IMR-90 (cell line): ENCODE results near the gene CAT. TPM values are rescaled to one million over a fixed set of nuclear protein-coding genes. Genes with fewer than 3 reads are reported as not detected.

Source experiments
- ATAC-seq: fragments of 200-7000 bp; cut with Tn5 transposase; 2 replicates; pipeline ENCODE4 v1.9.1; 2020; ENCODE audit warnings: low read depth, mild to moderate bottlenecking, moderate library complexity
- BruUV-seq: library from RNA; stranded (reverse); fragments of 400-500 nt; replicated peaks from 2 replicates; lab custom pipeline; 2021; lab: Mats Ljungman, UMichigan
- CTCF ChIA-PET: fragments of 300-600 bp; formaldehyde crosslinking; extraction: SDS; loops from one replicate; lab custom pipeline; 2021; ENCODE audit warnings: antibody characterized with exemption; lab: Yijun Ruan, JAX
- POLR2A ChIA-PET: fragments of 300-600 bp; sonication (Branson Sonifier 250); formaldehyde crosslinking; loops from one replicate; lab custom pipeline; 2022; ENCODE audit warnings: antibody characterized with exemption; ENCODE audit not compliant: unreplicated experiment; lab: Charles Lee
- DNase-seq: peaks from one replicate; pipeline ENCODE4 v3.0.0; 2013
- H2AFZ ChIP-seq: replicated peaks from 2 replicates; pipeline ENCODE3; 2013; ENCODE audit warnings: low read length, mild to moderate bottlenecking; ENCODE audit not compliant: poor library complexity
- H2AK5ac ChIP-seq: 2 replicates; pipeline ENCODE4 v1.6.1; 2013; ENCODE audit warnings: low read depth, low read length, inconsistent platforms
- H2AK9ac ChIP-seq: replicated peaks from 2 replicates; pipeline ENCODE3; 2013; ENCODE audit warnings: mild to moderate bottlenecking, low read depth, low read length, moderate library complexity; ENCODE audit not compliant: poor library complexity
- H2BK120ac ChIP-seq: 2 replicates; pipeline ENCODE4 v1.6.1; 2013; ENCODE audit warnings: low read depth, low read length, inconsistent platforms
- H2BK15ac ChIP-seq: 3 replicates; pipeline ENCODE4 v1.6.1; 2013; ENCODE audit warnings: low read depth, low read length, inconsistent platforms
- H2BK20ac ChIP-seq: 2 replicates; pipeline ENCODE4 v1.6.1; 2013; ENCODE audit warnings: low read depth, mild to moderate bottlenecking, inconsistent platforms, low read length, moderate library complexity
- H2BK5ac ChIP-seq: 2 replicates; pipeline ENCODE4 v1.6.1; 2013; ENCODE audit warnings: mild to moderate bottlenecking, low read depth, low read length, inconsistent platforms; ENCODE audit not compliant: poor library complexity, severe bottlenecking
- H3K14ac ChIP-seq: replicated peaks from 2 replicates; pipeline ENCODE4 v1.6.1; 2013; ENCODE audit warnings: low read depth, low read length, inconsistent platforms
- H3K18ac ChIP-seq: 2 replicates; pipeline ENCODE4 v1.6.1; 2013; ENCODE audit warnings: low read depth, low read length, control low read depth
- H3K23ac ChIP-seq: 2 replicates; pipeline ENCODE4 v1.6.1; 2013; ENCODE audit warnings: low read depth, low read length, inconsistent platforms
- H3K27ac ChIP-seq: 2 replicates; pipeline ENCODE4 v1.5.1; 2013; ENCODE audit warnings: mild to moderate bottlenecking, control low read depth, low read length; ENCODE audit not compliant: insufficient read depth
- H3K27me3 ChIP-seq: 2 replicates; pipeline ENCODE4 v1.6.1; 2013; ENCODE audit warnings: low read length; ENCODE audit not compliant: control insufficient read depth, insufficient read depth
- H3K36me3 ChIP-seq: 2 replicates; pipeline ENCODE4 v1.6.1; 2013; ENCODE audit warnings: low read length, mixed read lengths; ENCODE audit not compliant: control insufficient read depth, insufficient read depth
- H3K4ac ChIP-seq: 2 replicates; pipeline ENCODE4 v1.6.1; 2013; ENCODE audit warnings: low read depth, low read length, inconsistent platforms
- H3K4me1 ChIP-seq: 2 replicates; pipeline ENCODE4 v1.6.1; 2013; ENCODE audit warnings: low read length, mixed read lengths; ENCODE audit not compliant: control insufficient read depth, insufficient read depth
- H3K4me2 ChIP-seq: 2 replicates; pipeline ENCODE4 v1.6.1; 2013; ENCODE audit warnings: low read depth, mild to moderate bottlenecking, control low read depth, low read length, moderate library complexity
- H3K4me3 ChIP-seq: 2 replicates; pipeline ENCODE4 v1.5.1; 2013; ENCODE audit warnings: low read depth, mild to moderate bottlenecking, control low read depth, low read length, moderate library complexity; ENCODE audit not compliant: insufficient read depth
- H3K56ac ChIP-seq: 2 replicates; pipeline ENCODE4 v1.6.1; 2013; ENCODE audit warnings: low read length, inconsistent platforms; ENCODE audit not compliant: insufficient read depth; ENCODE audit errors: extremely low read depth
- H3K79me1 ChIP-seq, 2 experiments: 2 replicates each; pipeline ENCODE4 v1.6.1; 2013; ENCODE audit warnings: low read length in 2 of 2, inconsistent platforms in 1 of 2, low read depth in 1 of 2
- H3K9ac ChIP-seq: 2 replicates; pipeline ENCODE4 v1.6.1; 2013; ENCODE audit warnings: low read depth, low read length, control low read depth
- H3K9me1 ChIP-seq: 2 replicates; pipeline ENCODE4 v1.6.1; 2013; ENCODE audit warnings: low read length, inconsistent platforms; ENCODE audit not compliant: insufficient read depth
- H3K9me3 ChIP-seq: 2 replicates; pipeline ENCODE4 v1.6.1; 2013; ENCODE audit warnings: low read length; ENCODE audit not compliant: control insufficient read depth, insufficient read depth
- H4K20me1 ChIP-seq: 2 replicates; pipeline ENCODE4 v1.6.1; 2013; ENCODE audit warnings: low read length, inconsistent platforms; ENCODE audit not compliant: insufficient read depth
- H4K5ac ChIP-seq: 2 replicates; pipeline ENCODE4 v1.6.1; 2013; ENCODE audit warnings: mild to moderate bottlenecking, low read depth, low read length, control low read depth
- H4K8ac ChIP-seq, 2 experiments: 2 replicates each; pipeline ENCODE4 v1.6.1; 2013; ENCODE audit warnings: low read depth in 2 of 2, low read length in 2 of 2, control low read depth in 1 of 2, inconsistent platforms in 1 of 2
- H4K91ac ChIP-seq: 2 replicates; pipeline ENCODE4 v1.6.1; 2013; ENCODE audit warnings: low read depth, low read length, inconsistent platforms; ENCODE audit not compliant: insufficient read depth
- BHLHE40 ChIP-seq: fragments of 150-350 bp; IDR thresholded peaks from 2 replicates; pipeline ENCODE4 v1.6.1; 2016; ENCODE audit warnings: mild to moderate bottlenecking, low read depth, low read length
- CEBPB ChIP-seq: IDR thresholded peaks from 2 replicates; pipeline ENCODE4 v1.6.1; 2012; ENCODE audit warnings: low read depth, low read length, improper control_type of control experiment
- CHD1 ChIP-seq: IDR thresholded peaks from 2 replicates; pipeline ENCODE4 v1.6.1; 2012; ENCODE audit warnings: low read depth, low read length, improper control_type of control experiment
- ELK1 ChIP-seq: fragments of 150-350 bp; IDR thresholded peaks from 2 replicates; pipeline ENCODE4 v1.6.1; 2016; ENCODE audit warnings: low read depth, mild to moderate bottlenecking, low read length, moderate library complexity, borderline replicate concordance
- FOS ChIP-seq: fragments of 150-350 bp; IDR thresholded peaks from 2 replicates; pipeline ENCODE4 v1.6.1; 2016; ENCODE audit warnings: low read depth, low read length
- MAFK ChIP-seq: IDR thresholded peaks from 2 replicates; pipeline ENCODE4 v1.6.1; 2012; ENCODE audit warnings: low read depth, low read length, improper control_type of control experiment
- MAZ ChIP-seq: IDR thresholded peaks from 2 replicates; pipeline ENCODE4 v1.6.1; 2012; ENCODE audit warnings: low read depth, mild to moderate bottlenecking, low read length, improper control_type of control experiment, moderate library complexity, borderline replicate concordance
- MXI1 ChIP-seq: IDR thresholded peaks from 2 replicates; pipeline ENCODE4 v1.6.1; 2012; ENCODE audit warnings: low read depth, mild to moderate bottlenecking, low read length, moderate library complexity, borderline replicate concordance
- NFE2L2 ChIP-seq: fragments of 150-350 bp; IDR thresholded peaks from 2 replicates; pipeline ENCODE4 v1.6.1; 2016; ENCODE audit warnings: low read depth, mild to moderate bottlenecking, low read length
- POLR2A ChIP-seq: IDR thresholded peaks from 2 replicates; pipeline ENCODE4 v1.6.1; 2012; ENCODE audit warnings: mild to moderate bottlenecking, low read depth, low read length
- RAD21 ChIP-seq: IDR thresholded peaks from 2 replicates; pipeline ENCODE4 v1.6.1; 2012; ENCODE audit warnings: low read length, improper control_type of control experiment
- RCOR1 ChIP-seq: IDR thresholded peaks from 2 replicates; pipeline ENCODE4 v1.6.1; 2012; ENCODE audit warnings: mild to moderate bottlenecking, low read length, improper control_type of control experiment; ENCODE audit not compliant: insufficient replicate concordance
- SMC3 ChIP-seq: fragments of 150-350 bp; IDR thresholded peaks from 2 replicates; pipeline ENCODE4 v1.6.1; 2016; ENCODE audit warnings: low read depth, mild to moderate bottlenecking, antibody characterized with exemption, low read length, moderate library complexity
- USF2 ChIP-seq: fragments of 150-350 bp; IDR thresholded peaks from 2 replicates; pipeline ENCODE4 v1.6.1; 2017; ENCODE audit warnings: mild to moderate bottlenecking, antibody characterized with exemption, low read length, low read depth
- WGBS, 2 experiments: methylation state at CpG; one replicate each; pipeline versions ENCODE4 v1.1.5 to v1.1.7; 2013; ENCODE audit warnings: missing lambda C conversion rate in 2 of 2; ENCODE audit not compliant: insufficient read length in 1 of 2; ENCODE audit errors: extremely low coverage in 2 of 2; 5-methylcytosine and 5-hydroxymethylcytosine counted together
- dilution Hi-C: fragments of 300-500 bp; cut with HindIII; formaldehyde crosslinking; loops from one replicate; pipeline ENCODE4 v1.14.3; 2018; ENCODE audit warnings: low sequenced_read_pairs; ENCODE audit not compliant: unreplicated experiment
- in situ Hi-C: fragments of 300-500 bp; cut with MboI; formaldehyde crosslinking; loops from 3 replicates; pipeline ENCODE4 v1.14.3; 2019; ENCODE audit warnings: low sequenced_read_pairs, inconsistent platforms, mixed read lengths
- intact Hi-C: fragments of 100-400 bp; cut with micrococcal nuclease; formaldehyde crosslinking; loops from 2 replicates; pipeline ENCODE4 v1.10.0; 2022
- polyA plus RNA-seq, 3 experiments: library from polyadenylated mRNA; depleted of rRNA; stranded (reverse); fragments of >200 nt; gene quantifications; 2 replicates each; pipeline ENCODE4 v1.2.3, GENCODE V29; 2012; ENCODE audit warnings: low replicate concordance in 1 of 3
- total RNA-seq: library from RNA; depleted of rRNA; stranded (reverse); fragments of >200 nt; gene quantifications from 2 replicates; pipeline ENCODE4 v1.2.3, GENCODE V29; 2012
- TF ChIP-seq, protein P1 (sequence below): conservative IDR thresholded peaks from 2 replicates; pipeline ENCODE4 v1.5.1; 2012; ENCODE audit warnings: mild to moderate bottlenecking, low read depth, low read length, improper control_type of control experiment

CAT gene
- total and polyA plus RNA-seq, 2 of the 4 experiments (the other 2 are of a cell fraction), result 52.5 to 80.5 TPM

- Histone ChIP-seq H2BK120ac (no peak overlapping the region), H3K14ac (no peak overlapping the region), H4K91ac (no peak overlapping the region), H3K4me1 (peaks cover 3% of the 10 kb centered on the region; the same call in 1 of the 2 replicates), H2AK5ac (no peak overlapping the region), H3K79me1 (no peaks in the 10 kb centered on the region), H2BK5ac (no peak overlapping the region), H4K8ac (no peak overlapping the region), H3K4me3 (no peak overlapping the region), H4K20me1 (no peaks in the 10 kb centered on the region), H3K56ac (no peak overlapping the region), H2AK9ac (no peak overlapping the region), H3K18ac (no peak overlapping the region), H3K36me3 (peaks cover 6% of the 10 kb centered on the region), H2BK15ac (no peak overlapping the region), H3K4ac (no peak overlapping the region), H2BK20ac (no peak overlapping the region), H3K9ac (no peak overlapping the region), H3K4me2 (no peak overlapping the region), H3K23ac (no peak overlapping the region), H4K5ac (no peak overlapping the region), H3K9me3 (no peaks in the 10 kb centered on the region), H2AFZ (no peak overlapping the region), H3K9me1 (no peaks in the 10 kb centered on the region; the same call in 1 of the 2 replicates), H3K27me3 (peaks cover 14% of the 10 kb centered on the region), H3K27ac (no peak overlapping the region)
- WGBS, 2 experiments, result no CpG with 5 or more reads among the region's 4 CpGs
- no peak for TF ChIP-seq RAD21
- no peak for TF ChIP-seq ELK1
- no peak for TF ChIP-seq MAFK
- no peak for TF ChIP-seq NFE2L2
- no peak for TF ChIP-seq USF2
- no peak for TF ChIP-seq MAZ
- no peak for TF ChIP-seq BHLHE40
- no peak for TF ChIP-seq CHD1
- no peak for TF ChIP-seq POLR2A
- no peak for TF ChIP-seq MXI1
- no peak for TF ChIP-seq SMC3
- no peak for TF ChIP-seq CEBPB
- TF ChIP-seq, protein P1, sequence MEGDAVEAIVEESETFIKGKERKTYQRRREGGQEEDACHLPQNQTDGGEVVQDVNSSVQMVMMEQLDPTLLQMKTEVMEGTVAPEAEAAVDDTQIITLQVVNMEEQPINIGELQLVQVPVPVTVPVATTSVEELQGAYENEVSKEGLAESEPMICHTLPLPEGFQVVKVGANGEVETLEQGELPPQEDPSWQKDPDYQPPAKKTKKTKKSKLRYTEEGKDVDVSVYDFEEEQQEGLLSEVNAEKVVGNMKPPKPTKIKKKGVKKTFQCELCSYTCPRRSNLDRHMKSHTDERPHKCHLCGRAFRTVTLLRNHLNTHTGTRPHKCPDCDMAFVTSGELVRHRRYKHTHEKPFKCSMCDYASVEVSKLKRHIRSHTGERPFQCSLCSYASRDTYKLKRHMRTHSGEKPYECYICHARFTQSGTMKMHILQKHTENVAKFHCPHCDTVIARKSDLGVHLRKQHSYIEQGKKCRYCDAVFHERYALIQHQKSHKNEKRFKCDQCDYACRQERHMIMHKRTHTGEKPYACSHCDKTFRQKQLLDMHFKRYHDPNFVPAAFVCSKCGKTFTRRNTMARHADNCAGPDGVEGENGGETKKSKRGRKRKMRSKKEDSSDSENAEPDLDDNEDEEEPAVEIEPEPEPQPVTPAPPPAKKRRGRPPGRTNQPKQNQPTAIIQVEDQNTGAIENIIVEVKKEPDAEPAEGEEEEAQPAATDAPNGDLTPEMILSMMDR, result no peak
- TF ChIP-seq FOS, result no peak
- TF ChIP-seq RCOR1, result no peak
- ATAC-seq (no peak), DNase-seq (no peak)
- dilution Hi-C loops (no loop called here), intact Hi-C loops (no loop called here), in situ Hi-C loops (no loop called here)
- POLR2A ChIA-PET, result no interaction called here
- CTCF ChIA-PET, result no interaction called here
- no TSS peak for BruUV-seq
These were observed 38.1 kb downstream of the CAT start for GRCh38 chr11:34476849-34477248.
